GM19099 (cell line): ENCODE measurements around the gene SERINC3.

ENCODE experiments used
- POLR2A ChIP-seq: IDR thresholded peaks from 3 replicates; pipeline ENCODE4 v1.6.1; 2011; ENCODE audit warnings: low read depth; ENCODE audit not compliant: insufficient read length; ENCODE audit errors: extremely low read depth

SERINC3 gene

DNA sequence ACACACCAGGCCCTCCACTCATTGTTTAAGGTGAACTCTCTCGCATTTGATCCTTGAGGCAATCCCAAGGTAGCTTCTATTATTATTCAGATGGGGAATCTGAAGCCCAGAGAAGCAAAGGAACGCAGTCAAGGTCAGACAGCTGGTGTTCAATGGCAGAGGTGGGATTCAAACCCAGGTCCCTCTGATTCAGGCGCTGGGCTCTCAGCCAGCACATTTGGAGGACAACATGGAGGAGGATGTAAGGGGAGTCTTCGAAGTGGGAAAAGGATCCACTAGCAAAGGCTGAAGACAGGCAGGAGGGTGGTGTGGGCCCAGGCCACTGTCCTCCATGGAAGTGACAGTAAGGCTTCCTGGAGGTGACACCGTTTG, 60.1 kb downstream of the SERINC3 start:
- TF ChIP-seq POLR2A: no peak

GRCh38 chr20:44461142-44461802, 60.6 kb downstream of the SERINC3 start:
- no peak for TF ChIP-seq POLR2A

DNA sequence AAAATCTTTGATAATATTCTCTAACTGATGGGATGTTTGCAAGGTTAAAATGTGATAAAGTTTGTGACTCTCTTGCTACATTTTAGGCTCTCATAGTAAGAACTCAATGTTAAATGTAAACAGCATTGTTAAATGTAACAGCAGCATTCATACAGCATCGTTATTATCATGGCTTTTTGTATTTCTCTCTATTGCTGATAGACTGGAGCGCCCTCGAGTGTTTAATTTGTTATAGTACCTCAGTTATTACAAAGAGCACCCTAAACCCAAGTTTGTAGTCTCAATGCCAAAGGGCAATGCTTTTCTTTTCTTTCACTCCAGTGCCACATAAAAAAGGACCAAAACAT, 61.1 kb downstream of the SERINC3 start:
- no peak for TF ChIP-seq POLR2A

- no peak for TF ChIP-seq POLR2A
These were observed 62.6 kb downstream of the SERINC3 start for GRCh38 chr20:44459271-44459670.

DNA sequence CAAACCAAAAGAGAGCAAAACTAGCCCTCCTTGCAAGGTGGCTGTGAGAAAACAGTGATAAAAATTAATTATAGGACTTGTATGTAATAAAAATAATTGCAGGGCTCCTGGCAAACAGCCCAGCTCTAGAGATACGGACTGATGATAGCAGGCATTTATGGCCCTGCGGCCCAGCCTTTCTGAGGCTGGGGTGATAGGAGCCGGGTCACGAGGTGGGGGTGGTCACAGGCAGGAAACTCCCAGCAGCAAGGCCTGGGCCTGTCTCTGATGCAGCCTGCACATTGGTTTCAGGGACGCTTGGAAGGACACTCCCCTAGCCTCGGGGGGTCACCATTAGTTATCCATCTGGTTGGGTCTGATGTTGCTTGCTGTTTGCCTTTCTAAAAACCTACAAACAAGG, 64.9 kb downstream of the SERINC3 start:
- TF ChIP-seq POLR2A: no peak

GRCh38 chr20:44456611-44457010, 65.3 kb downstream of the SERINC3 start:
- TF ChIP-seq POLR2A: no peak

DNA sequence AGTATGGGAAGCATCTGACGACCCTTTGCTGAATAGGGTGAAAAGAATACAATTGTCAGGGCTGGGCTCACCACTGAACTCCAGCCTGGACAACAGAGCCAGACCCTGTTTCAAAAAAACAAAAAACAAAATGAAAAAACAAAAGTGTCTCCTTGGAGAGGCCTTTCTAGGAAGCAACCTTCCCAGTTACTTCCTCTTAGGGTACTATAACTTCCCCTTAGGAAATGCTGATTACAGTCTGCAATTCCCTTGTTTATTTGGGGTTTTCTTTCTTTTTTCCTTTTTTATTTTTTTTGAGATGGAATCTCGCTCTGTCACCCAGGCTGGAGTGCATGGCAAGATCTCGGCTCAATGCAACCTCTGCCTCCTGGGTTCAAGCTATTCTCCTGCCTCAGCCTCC, 66.7 kb downstream of the SERINC3 start:
- TF ChIP-seq POLR2A: no peak

GRCh38 chr20:44454306-44454963, 67.4 kb downstream of the SERINC3 start:
- TF ChIP-seq POLR2A: no peak

DNA sequence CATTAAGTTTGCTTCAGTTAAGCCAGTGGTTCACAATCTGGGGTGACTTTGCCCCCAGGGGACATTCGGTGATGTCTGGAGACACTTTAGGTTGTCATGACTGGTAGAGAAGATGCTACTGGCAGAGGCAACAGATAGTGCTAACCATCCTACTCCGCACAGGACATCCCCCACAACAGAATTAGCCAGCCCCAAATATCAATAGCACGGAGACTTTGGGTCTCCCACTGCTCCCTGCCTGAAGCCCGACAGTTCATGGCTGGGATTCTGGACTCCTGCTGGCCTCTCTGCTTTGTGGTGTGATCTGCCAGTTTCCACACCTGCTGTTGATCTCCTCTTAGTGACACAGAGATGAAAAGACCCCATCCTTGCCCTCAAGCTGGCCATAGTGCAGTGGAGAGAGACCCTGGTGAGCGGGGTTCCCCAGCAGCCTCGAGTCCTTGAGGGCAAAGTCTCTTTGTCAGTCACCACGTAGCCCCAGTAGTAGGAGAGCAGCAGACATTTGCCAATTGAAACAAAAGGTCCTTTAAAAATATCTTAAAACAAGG, 70.9 kb downstream of the SERINC3 start:
- no peak for TF ChIP-seq POLR2A

- no peak for TF ChIP-seq POLR2A
These were observed 71.5 kb downstream of the SERINC3 start for GRCh38 chr20:44450281-44450889.

DNA sequence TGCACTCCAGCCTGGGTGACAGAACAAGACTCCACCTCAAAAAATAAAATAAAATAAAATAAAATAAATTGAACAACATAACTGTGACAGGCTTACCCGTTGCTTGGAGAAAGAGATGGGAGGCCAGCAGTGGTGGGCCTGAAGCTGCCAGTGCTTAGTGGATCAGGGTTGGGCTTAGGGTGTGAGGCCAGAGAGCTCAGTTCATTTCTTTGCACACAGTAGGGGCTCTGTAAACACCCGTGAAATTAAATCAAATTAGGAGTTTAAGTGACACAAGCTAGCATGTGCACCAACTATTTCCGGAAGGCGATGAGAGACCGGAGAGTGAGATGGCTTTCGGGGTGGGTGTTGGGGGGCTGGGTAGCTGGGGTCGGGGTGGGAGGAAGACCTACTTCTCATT, 72.0 kb downstream of the SERINC3 start:
- no peak for TF ChIP-seq POLR2A

DNA sequence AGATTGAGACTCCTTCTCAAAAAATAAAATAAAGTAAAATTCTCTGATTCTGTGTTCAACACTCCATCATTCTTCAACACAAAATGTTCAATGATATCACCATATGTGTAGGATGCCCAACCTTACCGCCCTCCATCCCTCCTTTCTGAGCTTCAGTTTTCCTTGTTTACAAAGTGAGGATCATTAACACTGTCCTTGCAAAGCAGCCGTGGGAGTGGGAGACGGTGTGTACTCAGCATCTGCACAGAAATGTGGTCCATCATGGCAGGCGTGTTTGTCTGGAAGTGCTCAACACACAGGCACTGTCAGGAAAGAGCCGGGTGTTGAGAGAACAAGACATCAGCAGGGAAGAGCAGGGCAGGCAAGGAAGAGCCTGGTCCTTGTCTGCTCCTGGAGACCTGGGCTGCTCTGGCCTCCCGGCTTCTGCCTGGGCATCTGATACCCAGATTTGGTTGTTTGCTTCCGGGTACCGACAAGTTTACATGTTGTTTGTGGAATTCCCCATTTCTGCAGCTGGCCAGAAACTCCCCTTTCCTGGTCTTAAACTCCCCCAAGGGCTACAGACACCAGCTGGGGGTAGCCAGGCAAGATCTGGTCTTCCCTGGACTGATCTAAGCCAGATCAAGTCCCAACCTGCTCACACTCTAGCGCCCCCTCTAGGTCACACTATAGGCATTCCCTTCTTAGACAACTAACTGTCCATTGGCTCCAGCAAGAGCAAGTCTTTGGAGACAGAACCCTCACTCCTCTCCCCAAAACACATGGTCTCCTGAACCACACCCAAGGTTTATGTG, 72.9 kb downstream of the SERINC3 start:
- TF ChIP-seq POLR2A: no peak

GRCh38 chr20:44447827-44448419, 73.9 kb downstream of the SERINC3 start:
- no peak for TF ChIP-seq POLR2A
